ENCODE measurements around the gene GALNT17. TPM values are rescaled to one million over a fixed set of nuclear protein-coding genes. Genes with fewer than 3 reads are reported as not detected.

GALNT17 gene
- total RNA-seq, 1 experiment from 2014 or later = not detected

DNA sequence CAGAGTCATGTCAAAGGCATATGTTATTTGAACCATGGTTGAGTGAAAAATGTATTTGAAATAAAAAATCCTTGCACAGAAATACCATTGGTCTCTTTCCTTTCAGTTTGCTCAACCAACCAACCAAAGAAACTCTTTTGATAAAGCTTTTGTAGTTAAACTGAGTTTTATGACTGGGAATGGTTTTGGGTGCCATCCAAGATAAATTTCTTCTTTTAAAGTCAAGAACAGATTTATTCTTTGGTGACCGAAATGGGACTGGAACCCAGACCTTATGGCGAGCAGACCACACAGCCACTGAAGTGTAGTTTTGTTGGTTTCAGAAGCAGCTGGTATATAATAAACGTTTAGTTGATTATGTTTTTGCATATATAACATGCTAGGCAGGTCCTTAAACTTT lies 2.8 kb upstream of the GALNT17 start:
- ChIA-PET POLR2A (ENCODE audit: unreplicated experiment) (no interaction called here), CTCF (no interaction called here)
- no peaks in the 10 kb centered on the region for H3K9me3 ChIP-seq (ENCODE audit: low read length)
- no peak for ATAC-seq
- H3K9ac ChIP-seq (ENCODE audit: low read length) = no peak overlapping the region
- H3K27ac ChIP-seq (ENCODE audit: low read length) = no peak overlapping the region
- H3K79me2 ChIP-seq (ENCODE audit: low read length) = no peaks in the 10 kb centered on the region
- H3K9me2 ChIP-seq (replicated peaks; ENCODE audit: low read length) = no peaks in the 10 kb centered on the region
- H4K20me1 ChIP-seq (ENCODE audit: low read length) = no peaks in the 10 kb centered on the region
- no peaks in the 10 kb centered on the region for H3K36me3 ChIP-seq (ENCODE audit: low read depth, low read length)
- no peak overlapping the region for H3K4me2 ChIP-seq (ENCODE audit: low read length)
- H2AFZ ChIP-seq (ENCODE audit: low read length) = no peak overlapping the region
- no TSS peak for BruUV-seq (replicated peaks)
- no peak for DNase-seq
- no peaks in the 10 kb centered on the region for H3K27me3 ChIP-seq (ENCODE audit: low read length)
- no peaks in the 10 kb centered on the region for H3F3A ChIP-seq (ENCODE audit: low read length, unreplicated experiment)
- TF ChIP-seq EZH2phosphoT487 (IDR thresholded peaks at IDR 0.05; ENCODE audit: borderline replicate concordance, low read length) (no peak), EZH2 (IDR thresholded peaks at IDR 0.05; ENCODE audit: low read length, unreplicated experiment) (no peak)
- TF ChIP-seq, protein P1, sequence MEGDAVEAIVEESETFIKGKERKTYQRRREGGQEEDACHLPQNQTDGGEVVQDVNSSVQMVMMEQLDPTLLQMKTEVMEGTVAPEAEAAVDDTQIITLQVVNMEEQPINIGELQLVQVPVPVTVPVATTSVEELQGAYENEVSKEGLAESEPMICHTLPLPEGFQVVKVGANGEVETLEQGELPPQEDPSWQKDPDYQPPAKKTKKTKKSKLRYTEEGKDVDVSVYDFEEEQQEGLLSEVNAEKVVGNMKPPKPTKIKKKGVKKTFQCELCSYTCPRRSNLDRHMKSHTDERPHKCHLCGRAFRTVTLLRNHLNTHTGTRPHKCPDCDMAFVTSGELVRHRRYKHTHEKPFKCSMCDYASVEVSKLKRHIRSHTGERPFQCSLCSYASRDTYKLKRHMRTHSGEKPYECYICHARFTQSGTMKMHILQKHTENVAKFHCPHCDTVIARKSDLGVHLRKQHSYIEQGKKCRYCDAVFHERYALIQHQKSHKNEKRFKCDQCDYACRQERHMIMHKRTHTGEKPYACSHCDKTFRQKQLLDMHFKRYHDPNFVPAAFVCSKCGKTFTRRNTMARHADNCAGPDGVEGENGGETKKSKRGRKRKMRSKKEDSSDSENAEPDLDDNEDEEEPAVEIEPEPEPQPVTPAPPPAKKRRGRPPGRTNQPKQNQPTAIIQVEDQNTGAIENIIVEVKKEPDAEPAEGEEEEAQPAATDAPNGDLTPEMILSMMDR (conservative IDR thresholded peaks at IDR 0.05; ENCODE audit: low read depth, low read length) = no peak
- intact Hi-C loops (cut with micrococcal nuclease) = no loop called here
- H3K4me3 ChIP-seq (ENCODE audit: low read length) = no peak overlapping the region
- no peaks in the 10 kb centered on the region for H3K4me1 ChIP-seq (ENCODE audit: insufficient read depth, low read length)

DNA sequence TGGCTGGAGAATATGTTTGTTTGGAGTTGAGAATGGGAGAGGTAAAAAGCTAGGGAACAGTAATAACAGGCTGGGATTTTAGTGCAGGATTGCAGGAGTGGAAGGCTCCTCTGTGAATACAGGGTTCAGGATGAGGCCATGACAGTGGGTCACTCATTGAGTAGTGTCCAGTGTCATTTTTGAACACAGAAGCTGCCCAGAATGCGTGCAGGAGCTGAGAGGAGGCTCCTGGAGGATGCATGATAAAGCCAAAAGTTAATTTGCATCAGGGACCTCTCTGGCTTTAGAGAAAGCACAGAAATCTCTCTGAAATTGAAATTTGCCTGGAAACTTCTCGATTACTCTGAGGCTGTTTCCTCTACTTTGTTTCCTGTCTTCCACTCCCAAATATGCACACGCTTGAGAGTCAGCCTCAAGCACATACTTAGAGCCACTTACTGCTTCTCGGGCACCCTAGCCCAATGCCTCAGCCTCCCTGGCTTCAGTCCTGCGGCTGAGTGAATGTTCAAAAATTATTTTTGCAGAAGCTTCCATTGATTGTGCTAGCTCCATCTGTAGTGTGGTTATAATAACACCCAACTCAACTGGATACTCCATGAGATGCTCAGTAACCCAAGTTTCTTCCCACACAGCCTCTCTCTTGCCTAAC lies 1.8 kb upstream of the GALNT17 start:
- Histone ChIP-seq H3K4me3 (ENCODE audit: low read length) (no peak overlapping the region), H3K79me2 (ENCODE audit: low read length) (no peaks in the 10 kb centered on the region), H3K27ac (ENCODE audit: low read length) (no peak overlapping the region), H3K9me2 (replicated peaks; ENCODE audit: low read length) (no peaks in the 10 kb centered on the region), H3K27me3 (ENCODE audit: low read length) (no peaks in the 10 kb centered on the region), H3K4me2 (ENCODE audit: low read length) (no peak overlapping the region), H3K9ac (ENCODE audit: low read length) (no peak overlapping the region), H3K36me3 (ENCODE audit: low read depth, low read length) (no peaks in the 10 kb centered on the region), H4K20me1 (ENCODE audit: low read length) (no peaks in the 10 kb centered on the region), H3F3A (ENCODE audit: low read length, unreplicated experiment) (no peaks in the 10 kb centered on the region), H3K4me1 (ENCODE audit: insufficient read depth, low read length) (no peaks in the 10 kb centered on the region), H3K9me3 (ENCODE audit: low read length) (no peaks in the 10 kb centered on the region), H2AFZ (ENCODE audit: low read length) (no peak overlapping the region)
- CTCF ChIA-PET = no interaction called here
- intact Hi-C loops (cut with micrococcal nuclease) = no loop called here
- BruUV-seq (replicated peaks) = no TSS peak
- TF ChIP-seq EZH2 (IDR thresholded peaks at IDR 0.05; ENCODE audit: low read length, unreplicated experiment) (no peak), EZH2phosphoT487 (IDR thresholded peaks at IDR 0.05; ENCODE audit: borderline replicate concordance, low read length) (no peak)
- TF ChIP-seq, protein P1 (conservative IDR thresholded peaks at IDR 0.05; ENCODE audit: low read depth, low read length) = no peak
- POLR2A ChIA-PET (ENCODE audit: unreplicated experiment) = no interaction called here
- ATAC-seq (no peak), DNase-seq (no peak)

DNA sequence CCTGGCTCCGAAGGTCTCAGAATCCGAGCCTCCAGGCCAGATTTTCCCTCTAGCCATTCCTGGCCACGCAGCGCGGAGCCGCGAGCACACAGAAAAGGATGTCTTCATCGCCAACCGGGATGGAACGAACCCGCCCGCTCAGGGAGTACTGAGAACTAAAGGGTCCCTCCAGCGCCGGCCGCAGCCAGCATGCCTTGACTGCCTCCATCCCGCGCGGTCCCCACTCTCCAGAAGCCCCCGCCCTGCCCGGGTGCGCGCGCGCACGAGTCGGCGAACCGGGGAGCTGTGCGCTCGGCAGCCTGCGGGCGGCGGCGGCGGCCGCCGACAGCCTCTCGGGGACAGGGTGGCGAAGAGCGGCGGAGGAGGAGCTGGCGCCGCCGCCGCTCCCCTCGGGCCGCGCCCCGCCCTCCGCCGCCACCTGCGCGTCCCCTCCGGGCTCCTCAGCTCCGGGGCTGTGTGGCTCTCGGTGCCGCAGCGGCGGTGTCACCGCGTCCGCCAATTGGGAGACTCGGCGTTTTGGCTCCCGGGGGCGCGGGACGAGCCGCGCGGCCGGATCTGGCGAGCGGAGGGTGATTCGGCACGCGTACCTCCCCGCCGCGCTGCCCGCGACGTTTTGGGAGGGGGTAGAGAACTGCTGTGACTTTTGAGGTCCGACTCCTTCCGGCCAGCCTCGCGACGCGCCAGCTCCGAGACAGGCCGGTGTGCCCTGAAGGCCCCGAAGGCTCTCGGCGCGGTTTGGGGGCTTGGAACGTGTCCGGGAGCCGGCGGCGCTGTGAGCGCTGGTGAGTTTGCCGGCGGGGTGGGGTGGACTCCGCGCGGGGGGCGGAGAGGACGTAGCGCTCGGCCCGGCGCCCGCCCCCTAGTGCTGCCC lies 453 bp upstream of the GALNT17 start:
- TF ChIP-seq EZH2 (IDR thresholded peaks at IDR 0.05; ENCODE audit: low read length, unreplicated experiment) = no peak
- TF ChIP-seq, protein P1 (conservative IDR thresholded peaks at IDR 0.05; ENCODE audit: low read depth, low read length) = no peak
- no peak for TF ChIP-seq EZH2phosphoT487 (IDR thresholded peaks at IDR 0.05; ENCODE audit: borderline replicate concordance, low read length)
- H3K9ac ChIP-seq (ENCODE audit: low read length) = no peak overlapping the region
- H3K27me3 ChIP-seq (ENCODE audit: low read length) = no peaks in the 10 kb centered on the region
- H3K4me3 ChIP-seq (ENCODE audit: low read length) = no peak overlapping the region
- no peaks in the 10 kb centered on the region for H3K36me3 ChIP-seq (ENCODE audit: low read depth, low read length)
- H3K4me2 ChIP-seq (ENCODE audit: low read length) = no peak overlapping the region
- intact Hi-C loops (cut with micrococcal nuclease) = no loop called here
- ATAC-seq (no peak), DNase-seq (no peak)
- H3K9me3 ChIP-seq (ENCODE audit: low read length) = no peaks in the 10 kb centered on the region
- ChIA-PET POLR2A (ENCODE audit: unreplicated experiment) (no interaction called here), CTCF (no interaction called here)
- H4K20me1 ChIP-seq (ENCODE audit: low read length) = no peaks in the 10 kb centered on the region
- H3K9me2 ChIP-seq (replicated peaks; ENCODE audit: low read length) = no peaks in the 10 kb centered on the region
- no peaks in the 10 kb centered on the region for H3K4me1 ChIP-seq (ENCODE audit: insufficient read depth, low read length)
- H3K79me2 ChIP-seq (ENCODE audit: low read length) = no peaks in the 10 kb centered on the region
- no peak overlapping the region for H2AFZ ChIP-seq (ENCODE audit: low read length)
- no peak overlapping the region for H3K27ac ChIP-seq (ENCODE audit: low read length)
- H3F3A ChIP-seq (ENCODE audit: low read length, unreplicated experiment) = no peaks in the 10 kb centered on the region
- no TSS peak for BruUV-seq (replicated peaks)
